TTC549 (cell line): ENCODE results near the gene ETV2.
"Not testable (repeated sequence)": the region's sequence is repeated elsewhere in the genome, so short reads cannot be mapped to it uniquely, and the experiment has no call there.

ENCODE experiments used
- FAIRE-seq: peaks from 2 replicates; lab custom pipeline; 2012; peaks lifted over from hg19 to GRCh38; lab: Jason Lieb, UNC

Gene ETV2

DNA sequence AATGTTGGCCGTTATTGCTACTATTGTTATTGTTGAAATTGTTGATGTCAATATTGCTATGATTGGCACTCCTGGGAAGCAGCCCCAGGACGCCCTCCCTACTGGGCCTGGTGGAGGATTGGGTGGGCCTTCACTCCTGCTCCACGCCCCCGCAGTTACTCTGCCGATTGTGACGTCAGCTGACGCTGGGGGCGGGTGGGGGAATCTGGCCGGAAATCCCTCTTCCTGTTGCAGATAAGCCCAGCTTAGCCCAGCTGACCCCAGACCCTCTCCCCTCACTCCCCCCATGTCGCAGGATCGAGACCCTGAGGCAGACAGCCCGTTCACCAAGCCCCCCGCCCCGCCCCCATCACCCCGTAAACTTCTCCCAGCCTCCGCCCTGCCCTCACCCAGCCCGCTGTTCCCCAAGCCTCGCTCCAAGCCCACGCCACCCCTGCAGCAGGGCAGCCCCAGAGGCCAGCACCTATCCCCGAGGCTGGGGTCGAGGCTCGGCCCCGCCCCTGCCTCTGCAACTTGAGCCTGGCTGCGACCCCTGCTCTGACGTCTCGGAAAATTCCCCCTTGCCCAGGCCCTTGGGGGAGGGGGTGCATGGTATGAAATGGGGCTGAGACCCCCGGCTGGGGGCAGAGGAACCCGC, at the start of gene ETV2:
Gene ETV2, plus strand, starts transcription at position 231 of the 637 bp plus-strand sequence. CDS start 716 bp downstream, outside the sequence.
- no peak for FAIRE-seq

DNA sequence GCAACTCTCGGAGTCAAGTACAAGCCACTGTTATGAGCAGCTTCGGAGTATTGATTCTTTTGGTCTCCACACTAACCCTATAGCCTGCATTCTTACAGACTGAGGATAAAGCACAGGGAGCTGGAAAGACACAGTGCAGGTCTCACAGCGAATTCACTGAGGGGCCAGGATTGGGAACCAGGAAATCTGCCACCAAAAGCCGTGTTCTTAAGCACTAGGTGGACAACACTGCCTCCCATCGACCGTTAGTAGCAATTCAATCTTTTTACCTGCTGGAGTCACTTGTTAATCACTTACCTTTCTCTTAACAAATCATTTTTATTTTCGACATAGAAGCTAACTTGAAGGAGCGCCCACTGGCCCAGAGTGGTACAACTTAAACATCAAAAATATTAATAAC, 49.3 kb upstream of the ETV2 start:
- no peak for FAIRE-seq

DNA sequence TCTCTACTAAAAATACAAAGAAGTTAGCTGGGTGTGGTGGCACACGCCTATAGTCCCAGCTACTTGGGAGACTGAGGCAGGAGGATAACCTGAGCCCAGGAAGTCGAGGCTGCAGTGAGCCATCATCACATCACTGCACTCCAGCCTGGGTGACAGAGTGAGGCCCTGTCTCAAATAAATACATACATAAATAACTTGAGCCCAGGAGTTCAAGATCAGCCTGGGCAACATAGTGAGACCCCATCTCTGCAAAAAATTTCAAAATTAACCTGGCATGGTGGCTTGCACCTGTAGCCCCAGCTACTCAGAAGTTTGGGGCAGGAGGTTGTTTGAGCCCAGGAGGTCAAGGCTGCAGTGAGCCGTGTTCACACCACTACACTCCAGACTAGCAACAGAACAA, 46.5 kb upstream of the ETV2 start:
- not testable (repeated sequence) for FAIRE-seq

GRCh38 chr19:35595928-35596327, 45.6 kb upstream of the ETV2 start:
- no peak for FAIRE-seq

DNA sequence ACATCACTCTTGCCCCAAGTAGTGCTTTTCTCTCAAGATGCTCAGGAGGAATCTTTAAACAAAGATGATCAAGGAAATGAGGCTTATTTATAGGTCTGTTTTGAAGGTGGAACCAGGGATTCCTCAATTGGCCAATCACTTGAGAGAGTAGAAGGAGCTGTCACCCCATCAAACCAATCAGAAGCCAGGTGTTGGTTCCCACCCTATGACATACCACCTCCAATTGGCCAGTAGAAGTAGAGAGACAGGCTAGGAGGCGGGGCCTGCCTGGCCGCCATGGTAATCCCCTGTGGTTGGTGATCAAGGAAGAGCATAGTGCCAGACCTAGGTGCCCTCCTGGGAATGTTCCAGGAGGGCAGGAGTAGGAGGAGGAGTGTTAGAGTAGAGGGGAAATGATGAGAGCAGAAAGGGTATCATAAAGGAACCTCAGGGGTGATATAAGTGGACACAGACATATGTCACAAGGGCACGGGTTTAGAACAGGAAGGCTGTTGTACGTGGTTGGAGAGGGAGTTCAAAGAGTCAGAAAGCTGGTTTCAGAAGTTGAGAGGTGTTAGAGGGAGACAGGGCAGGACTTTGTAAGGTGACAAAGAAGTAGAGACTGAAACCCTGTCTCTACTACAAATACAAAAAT, 45.1 kb upstream of the ETV2 start:
- FAIRE-seq: no peak

DNA sequence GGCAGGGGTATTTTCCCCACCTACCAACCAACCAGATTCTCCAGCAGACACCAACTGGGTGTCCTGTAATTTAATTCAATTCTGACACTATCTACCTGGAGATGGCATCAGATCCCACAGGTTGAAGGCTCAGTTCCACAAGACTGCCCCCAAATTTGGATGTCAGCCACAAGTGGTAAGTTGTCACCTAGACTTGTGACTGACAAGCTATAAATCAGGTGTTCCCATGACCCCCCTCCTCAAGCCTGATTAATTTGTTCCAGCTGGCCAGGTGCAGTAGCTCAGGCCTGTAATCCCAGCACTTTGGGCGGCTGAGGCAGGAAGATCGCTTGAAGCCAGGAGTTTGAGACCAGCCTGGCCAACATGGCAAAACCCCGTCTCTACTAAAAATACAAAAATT, 39.6 kb upstream of the ETV2 start:
- FAIRE-seq: no peak

DNA sequence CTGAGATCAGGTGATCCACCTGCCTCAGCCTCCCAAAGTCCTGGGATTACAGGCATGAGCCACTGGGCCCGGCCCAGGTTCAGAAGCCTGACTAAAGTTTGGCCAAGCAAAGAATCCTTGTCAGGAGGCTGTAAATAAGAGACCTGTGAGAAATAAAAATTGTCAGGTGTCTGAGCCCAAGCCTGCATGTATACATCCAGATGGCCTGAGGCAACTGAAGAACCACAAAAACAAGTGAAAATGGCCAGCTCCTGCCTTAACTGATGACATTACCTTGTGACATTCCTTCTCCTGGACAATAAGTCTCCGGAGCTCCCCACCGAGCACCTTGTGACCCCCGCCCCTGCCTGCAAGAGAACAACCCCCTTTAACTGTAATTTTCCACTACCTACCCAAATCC, 37.1 kb upstream of the ETV2 start:
- not testable (repeated sequence) for FAIRE-seq

- FAIRE-seq: not testable (repeated sequence)
Measured at GRCh38 chr19:35607170-35607569, 34.4 kb upstream of the ETV2 start.

- no peak for FAIRE-seq
Measured at GRCh38 chr19:35607661-35608060, 33.9 kb upstream of the ETV2 start.

DNA sequence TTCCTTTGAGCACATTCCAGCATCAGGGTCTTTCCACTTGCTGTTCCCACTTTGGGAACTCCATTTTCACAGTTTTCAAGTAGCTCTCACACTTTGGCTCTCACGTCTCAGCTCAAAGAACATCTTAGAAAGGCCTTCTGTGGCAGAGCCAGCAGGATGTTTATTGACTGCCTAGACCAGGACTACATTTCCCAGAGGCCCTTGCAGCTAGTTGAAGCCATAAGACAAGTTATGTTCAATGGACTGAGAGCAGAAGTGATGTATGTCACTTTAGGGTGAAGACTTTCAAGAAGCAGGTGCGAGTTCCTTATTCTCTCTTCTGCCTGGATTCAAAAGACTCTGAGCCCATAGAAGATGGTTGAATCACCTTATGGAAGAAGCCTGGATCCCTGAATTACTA, 33.3 kb upstream of the ETV2 start:
- FAIRE-seq: no peak

DNA sequence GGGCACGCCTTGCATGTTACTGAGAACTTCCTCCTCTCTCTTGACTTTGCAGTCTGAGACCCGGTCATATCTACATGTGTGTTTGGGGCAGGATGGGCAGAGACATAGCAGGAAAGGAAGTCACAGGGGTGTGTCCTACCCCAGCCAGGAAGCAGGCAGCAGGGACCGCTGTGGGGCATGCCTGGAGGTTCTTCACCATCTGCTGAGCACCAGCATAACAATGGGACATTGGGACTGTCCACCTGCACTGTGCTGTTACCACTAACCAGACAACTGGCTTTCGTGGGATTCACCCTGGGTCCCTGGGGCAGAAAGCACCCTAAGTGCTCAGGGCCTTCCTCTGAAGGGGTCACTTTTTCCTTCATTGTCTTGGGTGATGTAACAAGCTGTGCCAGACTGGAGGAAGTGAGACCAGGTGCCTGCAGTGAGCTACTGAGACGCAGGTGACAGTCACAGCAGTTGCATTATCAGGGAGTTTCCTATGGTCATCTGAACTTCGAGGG, 31.6 kb upstream of the ETV2 start:
- FAIRE-seq: no peak

DNA sequence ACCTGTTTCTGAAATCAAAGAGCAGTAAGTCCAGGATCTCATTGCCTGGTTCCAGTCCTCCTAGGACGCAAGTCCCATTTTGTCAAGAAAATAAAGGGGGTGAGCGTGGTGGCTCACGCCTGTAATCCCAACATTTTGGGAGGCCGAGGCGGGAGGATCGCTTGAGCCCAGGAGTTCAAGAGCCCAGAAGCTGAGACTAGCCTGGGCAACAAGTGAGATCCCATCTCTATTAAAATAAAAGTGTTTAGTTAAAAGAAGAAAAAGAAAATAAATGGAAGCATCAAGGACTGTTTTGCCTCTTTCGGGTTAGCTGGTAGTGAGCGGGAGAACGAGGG, 29.4 kb upstream of the ETV2 start:
- FAIRE-seq: no peak

DNA sequence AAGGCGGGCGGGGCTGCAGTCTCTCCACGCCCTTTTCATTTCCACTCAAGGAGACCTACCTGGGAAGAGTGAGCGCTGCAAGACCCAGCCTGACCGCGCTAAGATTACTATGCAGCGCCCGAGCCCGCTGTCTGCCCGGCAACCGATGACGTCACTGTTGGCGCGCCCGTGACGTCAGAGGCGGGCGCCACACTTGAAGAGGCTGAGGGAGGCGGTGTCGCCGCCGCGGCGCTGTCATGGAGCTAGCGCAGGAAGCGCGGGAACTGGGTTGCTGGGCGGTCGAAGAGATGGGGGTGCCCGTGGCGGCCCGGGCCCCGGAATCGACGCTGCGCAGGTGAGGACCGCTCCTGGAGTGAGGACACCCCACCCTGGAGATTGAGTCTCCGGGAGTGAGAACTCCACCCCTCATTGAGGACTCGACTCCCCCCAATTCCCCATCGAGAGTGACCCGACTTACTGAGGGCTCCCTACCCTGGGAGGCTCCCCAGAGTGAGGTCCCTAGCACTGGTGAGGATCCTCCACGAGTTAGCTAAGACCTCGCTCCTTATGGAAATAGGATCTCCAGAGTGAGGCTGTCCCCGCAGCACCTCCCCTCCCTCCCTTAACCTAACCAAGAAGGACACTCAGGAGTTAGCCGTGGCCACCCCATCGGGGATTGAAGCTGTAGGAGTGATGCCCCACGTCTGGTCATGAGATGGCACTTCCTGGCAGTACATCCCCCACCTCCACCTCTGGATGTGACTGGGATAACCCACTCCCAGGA, 28.8 kb upstream of the ETV2 start, which contains the start of gene HAUS5:
Gene HAUS5, plus strand, starts transcription at position 177 of the 763 bp plus-strand sequence. Its CDS starts 60 bp downstream, at position 237.
- FAIRE-seq: peak; percentile 36

DNA sequence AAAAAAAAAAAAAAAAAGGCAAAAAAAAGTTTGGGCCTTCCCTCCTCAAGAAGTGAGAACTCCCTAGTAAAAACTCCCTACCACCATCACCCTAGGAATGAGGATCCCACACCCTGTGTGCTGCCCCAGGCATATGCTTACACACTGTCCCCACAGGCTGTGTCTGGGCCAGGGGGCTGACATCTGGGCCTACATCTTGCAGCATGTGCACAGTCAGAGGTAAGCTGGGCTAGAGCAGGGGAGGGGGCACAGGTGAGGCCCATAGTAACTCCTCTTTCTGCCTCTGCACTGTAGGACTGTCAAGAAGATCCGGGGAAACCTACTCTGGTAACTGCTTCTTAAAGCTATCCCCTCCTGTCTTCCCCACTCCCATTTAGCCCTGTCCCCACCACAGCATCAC, 28.0 kb upstream of the ETV2 start:
- FAIRE-seq: no peak

DNA sequence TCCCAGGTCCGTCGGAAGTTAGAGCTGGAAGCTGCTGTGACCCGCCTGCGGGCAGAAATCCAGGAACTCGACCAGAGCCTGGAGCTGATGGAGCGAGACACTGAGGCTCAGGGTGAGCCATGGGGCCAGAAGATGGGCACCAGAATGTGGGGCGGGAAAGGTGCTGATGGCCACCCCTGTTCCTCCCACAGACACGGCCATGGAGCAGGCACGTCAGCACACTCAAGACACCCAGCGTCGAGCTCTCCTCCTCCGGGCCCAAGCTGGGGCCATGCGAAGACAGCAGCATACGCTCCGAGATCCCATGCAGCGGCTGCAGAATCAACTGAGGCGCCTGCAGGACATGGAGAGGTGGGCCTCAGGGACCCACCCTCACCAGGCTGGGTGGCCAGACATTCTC, 26.5 kb upstream of the ETV2 start:
- no peak for FAIRE-seq

- FAIRE-seq: no peak
Measured at GRCh38 chr19:35618857-35619256, 22.7 kb upstream of the ETV2 start.

- FAIRE-seq: no peak
Measured at GRCh38 chr19:35619290-35619923, 22.1 kb upstream of the ETV2 start.

DNA sequence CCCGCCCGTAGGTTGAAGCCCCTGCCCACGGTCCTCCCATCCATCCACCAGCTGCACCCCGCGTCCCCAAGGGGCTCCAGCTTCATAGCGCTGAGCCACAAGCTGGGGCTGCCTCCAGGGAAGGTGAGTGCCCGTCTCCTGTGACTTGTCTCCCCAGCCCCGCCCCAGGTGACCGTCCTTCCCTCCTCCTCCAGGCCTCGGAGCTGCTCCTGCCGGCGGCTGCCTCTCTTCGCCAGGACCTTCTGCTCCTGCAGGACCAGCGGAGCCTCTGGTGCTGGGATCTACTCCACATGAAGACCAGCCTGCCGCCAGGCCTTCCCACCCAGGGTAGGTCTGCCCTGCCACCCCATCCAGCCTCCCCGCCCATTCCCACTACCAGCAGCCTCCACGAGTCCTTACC, 21.5 kb upstream of the ETV2 start:
- no peak for FAIRE-seq

DNA sequence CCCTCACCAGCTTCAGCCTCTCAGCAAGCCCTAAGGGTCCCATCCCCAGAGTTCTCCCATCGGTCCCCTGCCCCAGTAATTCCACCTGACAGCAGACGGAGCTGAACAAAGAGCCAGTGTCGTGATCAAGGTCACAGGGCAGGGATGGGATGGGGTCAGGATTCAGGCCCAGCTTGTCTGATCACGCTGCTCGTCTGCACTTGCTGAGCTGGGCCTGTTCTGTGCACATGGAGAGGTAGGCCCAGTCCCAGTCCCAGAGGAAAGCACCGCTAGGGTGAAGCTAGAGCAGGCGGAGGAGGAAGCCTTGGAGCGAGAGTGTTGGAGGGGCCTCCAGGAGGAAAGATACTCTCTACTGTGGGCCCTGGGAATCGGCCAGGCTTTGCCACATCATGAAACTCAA, 19.8 kb upstream of the ETV2 start:
- FAIRE-seq: no peak

- no peak for FAIRE-seq
Measured at GRCh38 chr19:35622750-35623149, 18.8 kb upstream of the ETV2 start.

DNA sequence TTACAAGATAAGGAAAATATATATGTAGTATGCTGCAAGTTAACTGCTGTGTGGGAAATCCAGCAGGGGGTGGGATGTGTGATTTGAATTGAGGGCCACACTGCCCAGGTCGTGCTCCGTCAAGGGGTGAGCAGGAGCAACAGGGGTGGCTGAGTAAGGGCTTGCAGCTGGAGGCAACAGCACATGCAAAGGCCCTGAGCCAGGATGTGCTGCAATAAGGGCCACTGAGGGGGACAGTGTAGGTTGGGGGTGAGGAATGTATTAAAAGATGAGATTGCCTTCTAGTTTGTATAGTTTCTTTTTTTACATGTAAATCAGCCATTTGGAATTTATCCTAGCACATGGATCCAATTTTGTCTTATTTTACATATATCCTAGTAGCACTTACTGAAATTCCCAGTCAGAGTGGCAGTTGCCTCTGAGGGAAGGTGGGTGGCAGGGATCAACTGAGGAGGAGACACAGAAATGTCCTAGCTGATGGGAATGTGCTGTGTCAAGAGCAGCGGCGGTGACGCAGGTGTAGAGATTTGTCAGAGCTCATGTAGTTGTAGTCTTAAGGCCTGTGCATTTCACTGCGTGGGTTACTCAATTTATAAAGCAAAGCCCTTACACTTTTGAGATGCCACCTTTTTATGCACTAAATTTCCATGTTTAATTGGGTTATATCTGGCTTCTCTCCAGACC, 18.1 kb upstream of the ETV2 start:
- no peak for FAIRE-seq

GRCh38 chr19:35628264-35628564, 13.3 kb upstream of the ETV2 start:
- no peak for FAIRE-seq
